Cardiac fibroblast (primary cell): Measurements from ENCODE around the gene MRGPRX4.
"Not testable (repeated sequence)": the region's sequence is repeated elsewhere in the genome, so short reads cannot be mapped to it uniquely, and the experiment has no call there.

Experiments
- DNase-seq, 2 donors: peaks; one replicate each; pipeline versions ENCODE4 v3.0.0 to v3.0.0-alpha.2; 2010; ENCODE audit warnings: low read depth in 2 of 2
- H3K4me3 ChIP-seq, 2 donors: replicated peaks in 1 of 2; 1 replicate in 1 of 2; 2 replicates in 1 of 2; pipeline ENCODE4 v1.5.1; 2011; ENCODE audit warnings: low read depth in 2 of 2, low read length in 2 of 2, mild to moderate bottlenecking in 2 of 2, moderate library complexity in 1 of 2
- CTCF ChIP-seq: IDR thresholded peaks from one replicate; pipeline ENCODE4 v1.5.1; 2011; ENCODE audit warnings: low read depth, mild to moderate bottlenecking, low read length, inconsistent platforms

Gene MRGPRX4

GRCh38 chr11:18188796-18189195 is 16.2 kb downstream of the MRGPRX4 start:
- no peak for TF ChIP-seq CTCF
- H3K4me3 ChIP-seq = no peak overlapping the region
- no peak for DNase-seq

- not testable (repeated sequence) for H3K4me3 ChIP-seq, DNase-seq
Observed at GRCh38 chr11:18189476-18190245, 17.0 kb downstream of the MRGPRX4 start.

GRCh38 chr11:18191376-18191775 is 18.7 kb downstream of the MRGPRX4 start:
- TF ChIP-seq CTCF = no peak
- DNase-seq = peak in 1 of 2 donors; percentile 30
- no peak overlapping the region for H3K4me3 ChIP-seq

- no peak overlapping the region for H3K4me3 ChIP-seq
- DNase-seq = no peak
- TF ChIP-seq CTCF = no peak
Observed at GRCh38 chr11:18193010-18193409, 20.4 kb downstream of the MRGPRX4 start.

GRCh38 chr11:18196532-18196931 is 23.9 kb downstream of the MRGPRX4 start:
- no peak for TF ChIP-seq CTCF
- DNase-seq = no peak
- H3K4me3 ChIP-seq = no peak overlapping the region

- not testable (repeated sequence) for DNase-seq, H3K4me3 ChIP-seq
Observed at GRCh38 chr11:18197738-18198137, 25.1 kb downstream of the MRGPRX4 start.

- DNase-seq = peak; percentile 26 to 35
- TF ChIP-seq CTCF = peak; percentile 64
- no peak overlapping the region for H3K4me3 ChIP-seq
Observed at GRCh38 chr11:18203723-18204122, 31.1 kb downstream of the MRGPRX4 start.

- no peak overlapping the region for H3K4me3 ChIP-seq
- TF ChIP-seq CTCF = no peak
- DNase-seq = no peak
Observed at GRCh38 chr11:18204220-18204619, 31.6 kb downstream of the MRGPRX4 start.
